ENCODE data around the gene HES3.

The HES3 gene

DNA sequence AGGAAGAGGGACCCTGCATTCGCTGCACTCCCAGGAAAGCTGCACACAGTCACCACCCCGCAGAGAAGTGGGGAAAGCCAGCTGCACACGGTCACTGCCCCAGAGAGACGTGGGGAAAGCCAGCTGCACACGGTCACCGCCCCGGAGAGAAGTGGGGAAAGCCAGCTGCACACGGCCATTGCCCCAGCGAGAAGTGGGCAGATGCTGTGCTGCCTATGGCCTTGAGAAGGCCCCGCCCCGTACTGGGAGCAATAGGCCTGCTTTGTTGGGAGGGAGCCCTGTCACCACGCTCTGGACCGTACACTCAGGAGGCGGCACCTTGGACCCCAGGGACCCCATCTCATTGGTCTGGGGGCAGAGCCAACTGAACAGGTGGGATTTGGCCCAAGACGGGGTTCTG, 21.2 kb downstream of the HES3 start:
- DNase-seq: no peak

DNA sequence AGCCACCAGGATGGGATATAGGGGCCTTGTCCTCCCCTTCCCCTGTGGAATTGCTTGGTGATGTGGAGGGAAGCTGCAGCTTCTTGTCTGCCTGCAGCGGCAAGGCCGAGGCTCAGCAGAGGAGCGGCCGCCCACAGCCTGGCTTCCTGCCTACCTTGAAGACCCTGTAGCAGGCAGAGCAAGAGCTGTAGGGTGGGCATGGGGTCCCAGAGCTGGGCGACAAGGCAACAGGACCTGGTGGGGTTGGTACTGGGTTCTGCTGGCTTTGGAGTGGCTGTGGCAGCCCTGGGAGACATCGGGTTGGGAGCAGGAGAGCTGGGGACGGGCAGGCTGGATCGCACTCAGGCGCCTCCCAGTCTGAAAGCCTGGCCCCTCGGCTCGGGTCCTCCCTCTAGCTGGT, 22.7 kb downstream of the HES3 start:
- no peak for DNase-seq

DNA sequence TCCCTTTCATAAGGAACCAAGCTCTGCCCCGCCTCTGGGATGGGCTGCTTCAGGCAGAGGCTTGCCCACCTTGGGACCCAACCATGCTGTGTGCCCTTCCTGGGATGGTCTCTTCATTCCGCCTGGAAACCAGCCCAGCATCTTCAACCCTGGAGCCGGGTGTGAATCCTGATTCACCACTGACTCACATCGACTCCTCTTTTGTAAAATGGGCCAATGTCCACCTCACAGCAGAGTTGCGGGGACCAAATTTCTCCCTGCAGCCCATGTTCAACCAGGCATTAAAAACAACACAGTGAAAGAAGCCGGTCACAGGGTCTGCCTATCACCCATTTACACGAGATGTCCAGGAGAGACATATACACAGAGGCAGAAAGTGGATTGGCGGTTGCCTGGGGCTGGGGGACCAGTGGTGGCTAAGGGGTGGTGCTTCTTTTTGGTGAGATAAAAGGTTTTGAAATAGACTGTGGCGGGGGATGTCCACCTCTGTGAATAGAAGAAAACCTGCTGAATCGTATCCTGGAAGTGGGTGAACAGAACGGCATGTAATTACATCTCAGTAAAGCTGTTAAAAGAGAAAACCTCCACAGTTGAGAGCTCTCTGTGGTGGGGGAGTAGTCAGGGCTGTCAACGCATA, 23.8 kb downstream of the HES3 start:
- no peak for DNase-seq

DNA sequence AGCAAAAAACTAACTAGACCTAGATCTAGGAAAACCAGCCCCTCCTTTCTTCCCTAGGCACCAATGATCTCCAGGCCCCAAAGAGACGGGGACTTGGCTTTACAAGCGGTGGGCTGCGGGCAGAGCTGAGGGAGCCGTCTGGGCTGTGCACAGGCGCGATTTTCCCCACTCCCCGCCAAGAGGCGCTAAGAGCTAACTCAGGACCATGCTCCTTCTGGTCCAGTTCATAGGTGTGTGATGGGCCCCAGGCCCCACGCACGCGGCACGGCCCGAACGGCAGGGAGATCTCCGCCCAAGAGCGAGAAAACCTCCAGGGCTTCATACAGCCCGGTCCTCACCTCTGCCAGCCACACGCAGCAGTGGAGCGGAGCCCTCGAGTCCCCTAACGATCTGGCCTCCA, 24.4 kb downstream of the HES3 start:
- DNase-seq: no peak

DNA sequence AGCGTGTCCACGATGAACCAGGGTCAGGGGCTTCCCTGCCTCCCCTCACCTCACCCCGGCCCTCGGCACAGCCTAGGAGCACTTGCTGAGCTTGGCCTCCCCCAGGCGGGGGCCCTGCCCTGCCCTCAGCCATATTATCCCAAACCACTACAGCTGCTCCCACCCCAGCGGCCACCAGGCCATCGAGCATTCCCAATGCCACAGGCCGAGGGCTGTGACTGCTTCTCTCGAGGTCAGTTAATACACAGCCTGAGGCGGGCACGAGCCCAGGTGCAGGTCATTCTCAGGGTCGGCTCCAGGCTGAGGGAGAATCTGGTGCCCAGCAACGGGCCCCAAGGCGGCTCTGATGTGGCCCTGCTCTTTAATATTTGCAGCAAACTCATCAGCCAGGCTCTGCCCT, 25.3 kb downstream of the HES3 start:
- DNase-seq: no peak

DNA sequence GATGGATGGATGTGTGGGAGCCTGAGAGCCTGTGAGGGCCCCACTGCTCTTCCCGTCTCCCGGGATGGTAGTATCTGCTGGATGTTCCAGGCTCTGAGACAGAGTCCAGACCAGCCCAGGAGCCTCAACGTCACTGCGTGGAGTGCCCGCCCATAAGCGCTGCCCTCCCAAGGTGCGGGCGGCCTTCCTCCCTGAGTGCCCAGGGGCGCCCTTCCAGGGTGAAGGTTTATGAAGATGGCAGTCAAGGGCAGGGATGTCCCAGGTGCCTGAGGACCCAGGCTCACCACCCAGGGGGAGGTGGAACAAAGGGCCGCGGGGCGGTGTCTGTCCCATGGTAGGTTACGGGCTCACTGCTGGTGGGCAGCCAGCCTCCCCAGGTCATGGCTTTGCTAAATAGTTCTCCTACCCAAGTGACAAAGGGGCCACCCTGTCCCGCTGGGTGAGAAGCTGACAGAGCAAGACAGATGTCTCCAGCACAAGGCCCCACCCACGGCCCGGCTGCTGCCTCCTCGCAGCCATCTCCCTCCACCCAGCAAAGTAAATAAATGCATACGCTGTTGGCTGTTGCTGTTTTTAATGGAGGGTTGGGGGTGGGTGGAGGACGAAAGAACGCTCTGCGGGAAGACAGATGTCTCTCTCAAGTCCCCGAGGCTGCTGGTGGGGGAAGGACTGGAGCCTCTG, 25.9 kb downstream of the HES3 start:
- DNase-seq: peak; percentile 84

DNA sequence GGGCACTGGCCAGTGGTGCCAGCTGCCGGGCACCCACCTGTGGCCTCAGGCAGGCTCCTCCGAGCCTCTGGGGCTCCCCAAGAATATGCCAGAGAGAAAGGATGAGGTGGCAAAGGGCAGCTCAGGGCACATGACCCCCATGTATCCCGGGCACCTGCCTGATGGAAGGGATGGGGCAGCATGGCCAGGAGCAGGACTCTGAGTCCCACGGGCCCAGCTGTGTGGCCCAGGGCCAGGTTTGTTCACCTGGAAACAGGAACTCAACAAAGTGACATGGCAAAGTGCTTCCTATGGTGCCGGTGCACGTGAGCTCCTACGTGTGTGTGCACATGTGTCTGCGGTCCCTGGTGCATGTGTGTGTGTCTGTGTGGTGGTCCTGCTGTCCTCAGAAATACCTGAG, 26.4 kb downstream of the HES3 start:
- DNase-seq: no peak

DNA sequence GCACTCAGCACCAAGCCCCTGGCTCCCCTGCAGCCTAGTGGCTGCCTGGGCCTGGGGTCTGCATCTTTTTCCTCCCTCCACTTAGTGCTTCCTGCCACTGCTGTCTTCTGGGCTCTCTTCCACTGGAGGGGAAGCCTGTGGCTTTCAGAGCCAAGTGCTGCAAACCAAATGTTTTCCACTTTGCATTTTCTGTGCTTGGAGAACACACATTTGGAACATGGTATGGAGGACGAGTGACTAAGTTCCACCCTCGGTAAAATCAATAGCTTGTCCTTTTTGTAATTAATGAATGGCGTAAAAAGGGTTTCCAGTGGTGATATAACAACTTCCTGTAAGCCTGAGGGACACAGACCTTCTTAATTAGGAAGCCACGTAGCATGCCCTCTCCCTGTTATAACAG, 27.0 kb downstream of the HES3 start:
- DNase-seq: no peak

DNA sequence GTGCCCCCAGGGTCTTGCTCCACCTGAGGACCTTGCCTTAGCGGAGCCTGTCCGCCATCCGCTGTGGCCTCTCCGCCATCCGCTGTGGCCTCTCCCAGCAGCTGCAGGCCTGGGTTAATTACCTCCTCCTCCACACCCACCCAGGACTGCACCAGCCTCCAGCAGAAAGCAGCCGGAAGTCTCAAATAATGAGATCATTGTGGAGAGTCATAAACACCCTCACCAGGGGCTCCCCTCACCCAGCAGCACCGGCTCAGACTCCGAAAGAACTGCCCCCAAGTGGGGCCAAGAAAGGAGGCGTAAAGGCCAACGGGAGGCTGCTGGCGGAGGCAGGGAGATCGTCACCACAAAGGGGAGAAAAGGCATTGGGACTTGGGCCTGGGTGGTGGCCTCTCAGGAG, 27.6 kb downstream of the HES3 start:
- DNase-seq: peak; percentile 86

DNA sequence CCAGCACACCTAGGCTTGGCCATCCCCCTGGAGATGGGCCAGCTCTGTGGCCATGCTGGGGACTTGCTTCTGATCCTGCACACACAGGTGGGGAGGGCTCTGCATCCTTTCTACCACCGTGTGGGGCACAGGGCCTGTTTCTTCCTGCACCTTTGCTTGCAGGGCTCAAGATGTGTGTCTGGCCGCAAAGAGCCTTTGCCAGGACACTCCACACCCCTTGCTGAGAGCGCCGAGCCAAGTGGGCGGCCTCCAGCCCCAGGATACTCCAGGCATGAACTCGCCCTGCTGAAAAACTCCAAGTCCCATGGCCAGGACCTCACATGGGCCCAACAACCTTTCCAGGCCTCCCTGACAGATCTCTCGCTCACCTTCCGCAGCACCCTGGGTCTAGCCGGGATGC, 28.5 kb downstream of the HES3 start:
- DNase-seq: no peak

DNA sequence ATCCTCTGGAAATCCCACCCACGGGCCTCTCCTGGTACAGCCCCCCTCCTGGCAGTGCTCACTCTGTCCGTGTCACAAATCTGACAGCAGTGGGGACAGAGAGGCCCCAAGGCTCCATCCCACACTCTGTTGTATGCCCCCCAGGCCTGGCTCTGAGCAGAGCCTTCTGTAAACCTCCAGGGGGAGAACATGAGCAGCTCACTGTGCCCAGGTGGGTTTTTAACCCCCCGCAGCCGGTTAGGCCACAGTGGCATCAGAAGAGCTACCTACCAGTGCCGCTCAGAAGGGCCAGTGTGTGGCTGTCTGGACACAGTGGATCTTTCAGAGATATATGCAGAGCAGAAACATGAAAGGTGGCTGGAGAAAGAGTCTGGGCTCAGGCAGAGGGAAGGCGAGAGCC, 28.9 kb downstream of the HES3 start:
- DNase-seq: no peak

DNA sequence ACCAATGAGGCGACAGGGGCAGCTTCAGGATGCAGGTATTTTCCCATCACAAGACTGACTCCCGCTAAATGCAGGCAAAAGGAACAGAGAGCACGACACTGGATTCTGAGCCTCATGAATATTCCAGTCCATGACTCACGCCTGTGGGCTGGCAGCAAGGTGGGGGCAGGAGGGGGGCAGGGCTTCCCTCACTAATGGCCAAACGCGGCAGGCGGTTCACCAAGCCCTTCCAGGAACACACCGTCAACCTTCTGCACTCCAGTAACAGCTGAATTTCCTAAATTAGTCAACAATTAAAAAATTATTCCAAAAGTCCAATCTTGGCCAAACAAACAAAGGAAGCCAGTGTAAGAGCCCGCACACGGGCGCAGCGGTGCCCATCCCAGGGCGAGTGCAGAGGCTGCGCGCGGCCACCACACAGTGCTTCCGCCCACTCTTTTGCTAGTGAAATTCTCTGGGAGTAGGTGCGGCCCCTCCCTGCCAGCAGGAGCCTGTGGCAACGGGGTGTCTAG, 29.5 kb downstream of the HES3 start:
- DNase-seq: no peak

DNA sequence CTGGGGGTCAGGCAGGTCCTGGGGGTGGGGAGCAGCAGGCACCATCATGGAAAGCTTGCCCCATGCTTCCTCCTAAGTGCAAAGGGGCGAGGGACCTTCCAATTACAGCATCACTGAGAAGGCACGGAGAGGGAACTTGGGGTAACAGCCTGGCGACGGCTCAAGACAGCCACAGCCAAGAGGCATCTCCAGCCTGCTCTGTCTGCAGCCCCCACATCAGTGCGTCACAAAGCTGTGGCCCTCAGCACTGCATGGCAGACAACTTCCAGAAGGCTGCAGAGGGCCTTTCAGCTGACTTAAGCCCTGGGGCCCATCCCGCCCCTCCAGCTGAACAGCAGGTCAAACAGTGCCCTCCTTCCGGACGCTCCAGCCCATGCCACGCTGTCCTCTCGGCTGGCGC, 30.1 kb downstream of the HES3 start:
- no peak for DNase-seq

DNA sequence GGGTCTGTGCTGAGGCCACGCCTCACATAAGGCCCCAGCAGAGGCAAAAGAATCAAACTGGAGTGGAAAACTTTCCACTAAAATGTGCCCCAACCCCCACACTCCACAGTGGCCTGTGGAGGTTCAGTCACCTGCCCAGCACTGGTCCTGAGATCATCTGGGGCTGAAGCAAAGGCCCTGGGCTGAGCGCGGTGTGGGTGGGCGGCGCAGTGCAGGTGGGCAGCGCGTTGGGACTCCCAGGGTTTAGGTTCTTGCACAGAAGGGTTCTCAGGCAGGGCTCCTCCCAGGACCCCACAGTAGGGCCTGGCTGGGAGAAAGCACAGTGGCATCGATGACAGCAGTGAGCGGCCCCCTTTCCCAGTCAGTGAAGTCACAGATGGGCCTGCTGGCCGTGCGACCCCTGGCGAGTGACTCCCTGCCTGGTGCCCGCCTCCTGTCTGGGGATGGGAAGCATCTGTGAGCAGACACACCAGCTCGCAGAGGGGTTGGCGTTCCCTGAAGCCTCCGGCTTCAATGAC, 30.7 kb downstream of the HES3 start:
- no peak for DNase-seq

DNA sequence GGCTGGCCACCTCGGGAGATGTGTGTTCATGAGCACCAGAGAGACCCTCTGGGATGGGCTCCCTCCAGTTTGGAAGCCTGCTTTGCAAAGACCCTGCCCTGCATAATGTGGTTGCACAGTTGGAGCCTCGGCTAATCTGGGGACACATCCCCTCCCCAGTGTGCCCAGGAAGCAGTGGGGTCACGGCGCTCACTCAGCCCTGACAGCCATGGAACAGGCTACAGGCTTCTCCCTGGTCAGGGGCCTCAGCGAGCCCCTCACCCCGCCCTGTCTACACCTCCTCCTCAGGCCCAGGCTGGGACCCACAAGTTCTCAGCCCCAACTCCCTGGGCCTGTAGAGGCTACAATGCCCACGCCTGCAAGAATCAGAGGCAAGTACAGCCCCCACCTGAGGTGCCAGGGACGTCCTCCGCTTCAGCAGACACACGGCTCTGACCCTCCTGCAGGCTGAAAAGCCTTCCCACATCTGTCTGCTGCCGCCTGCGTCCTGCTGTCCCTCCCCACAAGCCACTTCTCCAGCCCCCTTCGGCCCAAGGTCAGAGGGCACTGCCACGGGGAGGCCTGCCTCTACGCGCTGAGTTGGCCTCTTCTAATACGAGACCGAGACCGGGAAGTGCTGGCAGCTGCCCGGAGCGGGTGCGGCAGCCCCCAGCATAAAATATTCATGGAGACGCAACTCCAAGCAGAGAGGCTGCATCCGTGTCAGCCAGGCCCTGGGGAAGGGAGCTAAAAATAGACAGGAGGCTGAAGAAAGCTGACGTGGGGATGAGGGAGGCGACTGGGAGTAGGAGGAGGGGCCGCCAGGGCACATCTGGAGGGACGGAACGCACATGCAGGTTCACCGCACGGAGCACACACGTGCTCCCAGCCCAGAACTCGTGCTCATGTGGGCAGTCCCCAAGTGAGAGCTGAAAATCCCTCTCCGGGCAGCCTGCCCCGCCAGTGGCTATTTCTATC, 32.1 kb downstream of the HES3 start:
- DNase-seq: peak; percentile 78

DNA sequence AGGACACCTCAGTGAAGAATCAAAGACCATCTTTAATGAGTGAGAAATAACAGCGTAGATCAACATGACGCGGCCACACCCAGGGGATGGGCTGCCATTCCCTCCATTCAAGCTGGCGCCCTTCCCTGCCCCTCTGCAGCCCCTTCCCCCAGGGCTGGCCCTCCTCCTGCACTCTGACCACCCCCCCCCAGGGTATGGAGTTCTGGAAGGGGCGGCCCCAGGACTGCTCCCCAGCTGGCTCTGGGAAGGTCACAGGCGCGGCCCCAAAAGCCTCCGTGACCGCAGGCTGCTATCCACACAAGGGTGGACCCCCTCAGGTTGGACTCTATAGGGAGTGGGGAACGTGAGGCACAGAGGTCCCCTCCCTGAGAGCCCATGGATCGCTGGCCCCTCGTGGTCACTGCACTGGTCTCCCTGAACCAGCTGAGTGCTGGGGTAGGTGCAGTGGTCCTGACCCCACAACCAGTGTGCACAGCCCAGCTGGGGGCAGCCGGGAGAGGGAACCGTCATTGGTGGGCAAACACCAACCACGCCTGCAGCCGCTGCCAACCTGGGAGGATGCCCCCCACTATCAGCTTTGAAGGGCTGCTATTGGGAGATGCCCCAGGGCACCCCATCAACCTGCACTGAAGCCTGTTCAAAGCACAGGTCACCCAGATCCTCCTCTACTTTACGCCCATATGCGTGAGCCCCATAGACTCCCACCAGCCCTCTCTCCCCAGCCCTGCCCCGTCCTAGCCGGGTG, 33.0 kb downstream of the HES3 start:
- DNase-seq: no peak

DNA sequence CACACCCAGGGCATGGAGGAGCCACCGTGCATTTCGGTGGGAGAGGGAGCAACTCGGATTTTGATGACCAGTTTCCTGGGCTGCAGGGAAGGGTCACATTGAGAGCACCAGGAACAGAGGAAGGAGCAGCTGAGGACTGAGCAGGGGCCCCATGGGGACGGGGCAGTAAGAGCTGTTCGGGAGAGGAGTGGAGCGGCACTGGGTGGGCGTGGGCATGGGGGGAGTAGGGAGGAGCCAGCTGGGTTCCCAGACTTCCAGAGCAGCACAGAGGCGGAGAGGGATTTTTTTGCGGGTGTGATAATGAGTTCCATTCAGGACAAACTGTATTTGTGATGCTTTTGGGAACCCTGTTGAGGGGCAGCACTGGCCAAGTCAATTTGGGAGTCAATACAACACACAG, 34.3 kb downstream of the HES3 start:
- DNase-seq: no peak

DNA sequence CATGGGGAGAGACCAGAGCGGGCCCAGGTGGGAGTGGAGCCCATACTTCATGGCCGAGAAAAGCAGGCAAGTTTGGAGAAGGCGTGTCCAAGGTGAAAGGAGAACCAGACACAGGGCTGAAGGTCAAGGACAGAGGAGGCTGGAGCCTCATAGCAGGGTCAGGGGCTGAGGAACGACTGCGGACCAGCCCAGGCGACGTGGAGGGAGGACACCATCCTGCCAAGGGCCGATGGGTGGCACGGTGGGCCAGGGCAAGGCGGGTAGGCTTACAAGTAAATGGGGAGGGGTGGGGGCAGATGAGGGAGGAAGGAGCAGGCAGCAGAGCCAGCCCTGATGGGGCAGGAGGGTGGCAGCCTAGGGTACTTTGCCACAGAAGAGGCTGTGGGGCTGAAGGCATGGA, 35.1 kb downstream of the HES3 start:
- no peak for DNase-seq

DNA sequence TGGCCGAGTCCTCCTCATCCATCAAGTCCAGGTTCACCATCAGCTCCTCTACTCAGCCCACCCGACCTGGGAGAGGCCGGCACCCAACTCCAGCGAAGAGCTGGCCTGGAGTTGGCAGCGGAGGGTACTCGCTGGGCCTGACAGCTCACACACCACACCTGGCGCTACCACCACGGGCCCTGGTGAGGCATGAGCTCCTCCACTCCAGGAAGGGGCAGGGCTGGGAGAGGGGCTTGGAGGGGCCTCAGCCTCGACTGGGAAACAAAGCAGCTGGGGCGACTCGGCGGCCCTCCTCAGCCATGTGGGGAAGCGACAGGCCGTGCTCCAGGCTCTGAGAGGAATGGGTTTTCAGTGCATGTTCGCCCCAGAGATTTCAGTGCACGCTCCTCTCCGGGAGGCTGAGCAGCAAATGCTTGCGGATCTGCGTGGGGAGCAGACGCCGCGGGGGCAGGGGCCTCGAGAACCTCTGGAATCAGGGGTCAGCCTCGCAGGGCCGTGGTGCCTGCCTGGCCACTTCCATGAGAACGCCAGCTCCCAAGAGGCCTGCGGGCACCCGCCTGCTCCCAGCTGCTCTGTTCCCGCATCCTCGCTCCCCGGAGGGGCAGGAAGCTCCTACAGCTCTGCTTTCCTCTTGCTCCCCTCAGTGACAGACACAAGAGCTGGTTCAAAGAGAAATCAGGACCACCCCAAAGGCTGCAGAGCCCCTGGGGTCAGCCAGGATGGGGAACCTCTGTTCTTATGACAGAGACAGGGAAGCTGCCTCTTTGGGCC, 35.8 kb downstream of the HES3 start:
- no peak for DNase-seq

DNA sequence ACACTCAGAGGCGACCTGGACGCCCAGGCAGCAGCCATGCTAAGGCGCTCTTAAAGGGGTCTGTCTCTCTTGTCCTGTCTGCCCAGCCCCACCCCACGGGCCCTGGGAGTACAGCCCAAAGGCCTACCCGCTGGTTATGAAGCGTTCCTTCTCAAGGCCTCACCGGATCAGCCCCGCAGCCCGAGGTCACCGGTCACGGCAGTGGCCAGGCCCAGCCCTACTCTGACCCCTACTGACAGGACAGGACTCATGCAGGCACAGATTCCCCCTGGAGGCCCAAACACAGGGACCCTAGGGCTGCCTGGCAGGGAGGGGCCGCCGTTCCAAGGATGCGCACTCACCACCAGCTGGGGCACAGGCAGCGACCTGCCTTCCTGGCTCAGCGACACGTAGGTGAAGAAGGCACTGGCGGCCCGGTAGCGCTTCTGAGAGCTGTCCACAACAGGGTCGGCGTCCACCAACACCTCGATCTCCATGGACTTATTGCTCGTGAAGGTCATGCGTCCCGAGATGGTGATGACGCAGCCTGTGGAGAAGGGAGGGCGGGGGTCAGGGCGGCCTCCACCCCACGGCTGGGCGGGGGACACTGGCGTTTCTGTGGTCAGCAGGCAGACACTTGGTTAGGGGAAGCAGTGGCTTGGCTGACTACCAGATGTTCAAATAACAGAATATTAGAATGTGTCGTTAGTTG, 36.9 kb downstream of the HES3 start:
- no peak for DNase-seq
